Measurements from ENCODE around the gene NCCRP1. TPM values are rescaled to one million over a fixed set of nuclear protein-coding genes. Genes with fewer than 3 reads are reported as not detected.

The NCCRP1 gene
- total RNA-seq, 4 donors from 2014 or later: 0.45 to 0.81 (median 0.78) TPM; not detected in 1

DNA sequence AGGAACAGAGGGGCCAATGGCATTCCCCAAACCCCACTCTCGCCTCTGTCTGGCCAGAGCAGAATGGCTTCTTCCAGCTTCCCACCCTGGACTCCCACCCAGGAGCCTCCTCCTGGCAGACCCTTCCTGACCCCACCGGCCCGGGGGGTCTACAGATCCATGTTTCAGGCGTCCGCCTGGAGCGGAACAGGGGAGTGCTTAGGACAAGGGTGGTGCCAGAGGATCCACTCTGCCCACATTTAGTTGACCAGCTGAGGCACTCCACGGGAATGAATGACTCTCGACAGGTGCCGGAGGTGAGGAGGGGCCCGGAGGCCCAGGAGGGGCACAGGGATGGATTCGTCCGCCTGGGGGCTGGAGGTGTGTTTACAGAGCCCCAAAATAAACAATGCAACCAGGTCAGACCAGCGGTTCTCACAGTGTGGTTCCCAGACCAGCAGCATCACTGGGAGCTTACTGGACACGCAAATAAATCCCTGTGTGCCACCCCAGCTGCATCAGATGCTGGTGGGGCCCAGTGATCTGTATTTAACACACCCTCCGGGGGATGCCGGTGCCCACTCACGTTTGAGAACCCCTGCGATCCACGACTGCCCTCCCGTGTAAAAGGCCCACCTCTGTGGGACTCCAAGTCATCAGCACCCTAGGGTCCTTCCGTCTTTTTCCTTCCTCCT lies 15.1 kb upstream of the NCCRP1 start:
- intact Hi-C loops (cut with DNase I): no loop called here
- H3K27ac ChIP-seq: no peak overlapping the region

DNA sequence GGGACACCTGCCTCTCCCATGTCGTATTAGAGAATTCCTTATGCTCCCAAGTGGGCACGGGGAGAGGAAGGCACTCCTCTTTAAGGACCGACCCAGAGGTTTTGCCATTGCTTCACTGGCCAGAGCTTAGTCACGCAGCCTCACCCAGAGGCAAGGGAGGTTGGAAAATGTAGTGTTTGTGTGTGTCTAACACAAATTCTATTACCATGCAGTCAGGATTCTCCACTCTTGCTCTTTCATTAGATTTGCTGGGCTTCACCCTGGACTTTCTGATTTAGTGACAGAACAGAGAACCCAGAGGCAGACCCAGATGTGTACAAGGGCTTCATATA lies 14.6 kb upstream of the NCCRP1 start:
- Histone ChIP-seq H3K27me3 (no peaks in the 10 kb centered on the region), H3K4me1 (peaks cover 5 to 8% of the 10 kb centered on the region in 2 donors), H3K27ac (no peak overlapping the region), H3K36me3 (peaks cover 0 to 16% of the 10 kb centered on the region in 2 donors), H3K4me3 (replicated peaks in 1 of 3) (no peak overlapping the region), H3K9me3 (no peaks in the 10 kb centered on the region)
- WGBS, 2 donors: 41% methylated on average over 4 of the region's 4 CpGs
- intact Hi-C loops (cut with DNase I): no loop called here
- TF ChIP-seq, protein P1, sequence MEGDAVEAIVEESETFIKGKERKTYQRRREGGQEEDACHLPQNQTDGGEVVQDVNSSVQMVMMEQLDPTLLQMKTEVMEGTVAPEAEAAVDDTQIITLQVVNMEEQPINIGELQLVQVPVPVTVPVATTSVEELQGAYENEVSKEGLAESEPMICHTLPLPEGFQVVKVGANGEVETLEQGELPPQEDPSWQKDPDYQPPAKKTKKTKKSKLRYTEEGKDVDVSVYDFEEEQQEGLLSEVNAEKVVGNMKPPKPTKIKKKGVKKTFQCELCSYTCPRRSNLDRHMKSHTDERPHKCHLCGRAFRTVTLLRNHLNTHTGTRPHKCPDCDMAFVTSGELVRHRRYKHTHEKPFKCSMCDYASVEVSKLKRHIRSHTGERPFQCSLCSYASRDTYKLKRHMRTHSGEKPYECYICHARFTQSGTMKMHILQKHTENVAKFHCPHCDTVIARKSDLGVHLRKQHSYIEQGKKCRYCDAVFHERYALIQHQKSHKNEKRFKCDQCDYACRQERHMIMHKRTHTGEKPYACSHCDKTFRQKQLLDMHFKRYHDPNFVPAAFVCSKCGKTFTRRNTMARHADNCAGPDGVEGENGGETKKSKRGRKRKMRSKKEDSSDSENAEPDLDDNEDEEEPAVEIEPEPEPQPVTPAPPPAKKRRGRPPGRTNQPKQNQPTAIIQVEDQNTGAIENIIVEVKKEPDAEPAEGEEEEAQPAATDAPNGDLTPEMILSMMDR (IDR thresholded peaks at IDR 0.05): no peak
- DNase-seq: peak; percentile 40 to 44

More for the DNA sequence above, 15.1 kb upstream of the NCCRP1 start:
- peaks cover 0 to 21% of the 10 kb centered on the region in 2 donors for H3K36me3 ChIP-seq
- peaks cover 5 to 8% of the 10 kb centered on the region in 2 donors for H3K4me1 ChIP-seq
- WGBS, 2 donors: 67 to 70% methylated on average over 21 of the region's 21 CpGs
- H3K27me3 ChIP-seq: no peaks in the 10 kb centered on the region
- DNase-seq: no peak
- no peaks in the 10 kb centered on the region for H3K9me3 ChIP-seq
- H3K4me3 ChIP-seq (replicated peaks in 1 of 3): no peak overlapping the region
- TF ChIP-seq POLR2A (IDR thresholded peaks at IDR 0.05): no peak
- TF ChIP-seq, protein P1 (IDR thresholded peaks at IDR 0.05): no peak

DNA sequence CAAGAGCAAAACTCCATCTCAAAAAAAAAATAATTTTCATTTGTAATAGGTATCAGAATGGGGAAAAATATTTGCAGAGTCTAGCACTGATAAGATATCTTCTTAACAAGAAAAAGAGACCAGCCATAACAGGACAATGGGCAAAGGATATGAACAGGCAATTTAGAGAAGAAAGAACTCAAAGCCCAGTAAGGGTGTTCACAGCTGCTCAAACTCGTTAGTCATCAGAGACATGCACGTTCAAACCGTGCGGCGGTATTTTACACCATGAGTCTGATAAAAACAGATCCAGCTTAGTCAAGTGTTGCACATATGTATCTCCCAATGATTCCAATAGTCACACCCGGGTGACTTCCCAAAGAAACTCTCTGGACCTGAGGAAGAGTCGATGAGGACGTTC lies 13.7 kb upstream of the NCCRP1 start:
- Histone ChIP-seq H3K4me3 (replicated peaks in 1 of 3) (no peak overlapping the region), H3K36me3 (peaks cover 0 to 11% of the 10 kb centered on the region in 2 donors), H3K27me3 (no peaks in the 10 kb centered on the region), H3K9me3 (no peaks in the 10 kb centered on the region), H3K27ac (no peak overlapping the region), H3K4me1 (peaks cover 5 to 8% of the 10 kb centered on the region in 2 donors)
- DNase-seq: no peak
- TF ChIP-seq POLR2A (IDR thresholded peaks at IDR 0.05): no peak
- TF ChIP-seq, protein P1 (IDR thresholded peaks at IDR 0.05): no peak
- 88 to 92% methylated on average over 8 of the region's 8 CpGs for WGBS, 2 donors
- intact Hi-C loops (cut with DNase I): no loop called here

DNA sequence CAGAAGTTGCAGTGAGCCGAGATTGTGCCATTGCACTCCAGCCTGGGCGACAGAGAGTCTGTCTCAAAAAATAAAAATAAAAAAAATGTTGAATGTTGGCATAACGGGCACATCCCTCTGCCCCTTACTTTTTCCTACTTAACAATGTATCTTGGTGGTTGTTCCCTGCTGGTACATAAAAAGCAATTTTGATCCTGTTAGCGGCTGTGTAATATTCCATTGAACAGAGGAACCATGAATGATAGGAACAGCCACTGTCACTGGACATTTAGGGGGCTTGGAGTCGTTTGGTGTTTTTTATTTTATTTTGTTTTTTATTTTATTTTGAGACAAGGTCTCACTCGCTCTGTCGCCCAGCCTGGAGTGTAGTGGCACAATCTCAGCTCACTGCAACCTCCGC lies 10.4 kb upstream of the NCCRP1 start:
- H3K27ac ChIP-seq: no peak overlapping the region
- no peak overlapping the region for H3K4me3 ChIP-seq (replicated peaks in 1 of 3)
- TF ChIP-seq, protein P1 (IDR thresholded peaks at IDR 0.05): no peak
- H3K9me3 ChIP-seq: no peaks in the 10 kb centered on the region
- no peaks in the 10 kb centered on the region for H3K4me1 ChIP-seq
- H3K36me3 ChIP-seq: no peaks in the 10 kb centered on the region
- no peaks in the 10 kb centered on the region for H3K27me3 ChIP-seq
- 88 to 89% methylated on average over 8 of the region's 8 CpGs for WGBS, 2 donors
- intact Hi-C loops (cut with DNase I): loop anchor here (5.0 kb wide), 1 partner anchor 59 kb away; the partner anchor contains the start of gene PAK4
- DNase-seq: no peak

DNA sequence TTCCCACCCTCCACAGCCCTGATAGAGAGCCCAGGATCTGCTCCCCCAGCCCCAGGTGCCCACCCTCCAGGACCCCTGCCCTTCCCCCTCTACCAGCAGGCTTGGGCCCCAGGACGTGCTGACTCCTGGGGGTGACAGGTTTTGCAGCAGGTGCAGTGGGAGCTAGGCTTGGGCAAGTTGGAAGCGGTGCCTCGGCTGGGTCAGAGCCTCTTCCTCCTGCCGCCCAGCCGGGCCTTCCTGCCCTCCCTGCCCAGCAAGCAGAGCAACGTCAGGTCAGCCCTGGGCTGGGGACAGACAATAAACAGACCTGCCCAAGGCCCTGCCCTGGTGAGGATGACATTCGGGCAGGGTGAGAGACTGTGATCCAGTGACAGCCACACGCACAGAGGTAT lies 9.2 kb upstream of the NCCRP1 start:
- Histone ChIP-seq H3K4me3 (replicated peaks in 1 of 3) (no peak overlapping the region), H3K27me3 (no peaks in the 10 kb centered on the region), H3K4me1 (no peaks in the 10 kb centered on the region), H3K36me3 (no peaks in the 10 kb centered on the region), H3K27ac (no peak overlapping the region), H3K9me3 (no peaks in the 10 kb centered on the region)
- 56% methylated on average over 4 to 8 of the region's 8 CpGs for WGBS, 2 donors
- no peak for TF ChIP-seq POLR2A (IDR thresholded peaks at IDR 0.05)
- TF ChIP-seq, protein P1 (IDR thresholded peaks at IDR 0.05): peak in 1 of 6 experiments; percentile 10
- DNase-seq: no peak
- intact Hi-C loops (cut with DNase I): loop anchor here (5.0 kb wide), 1 partner anchor 60 kb away; the partner anchor contains the start of gene PAK4

All from thyroid gland (tissue), 4 donors.